GM12878 (cell line): ENCODE results near the gene NOC2L. TPM values are rescaled to one million over a fixed set of nuclear protein-coding genes. Genes with fewer than 3 reads are reported as not detected.

ENCODE experiments used
- ATF2 ChIP-seq: IDR thresholded peaks from 2 replicates; pipeline ENCODE4 v1.6.1; 2012; ENCODE audit warnings: low read length, inconsistent platforms
- BCL11A ChIP-seq: IDR thresholded peaks from 2 replicates; pipeline ENCODE4 v1.6.1; 2011; ENCODE audit warnings: low read depth, low read length
- BCL3 ChIP-seq: IDR thresholded peaks from 2 replicates; pipeline ENCODE4 v1.6.1; 2011; ENCODE audit warnings: borderline replicate concordance, low read depth, mild to moderate bottlenecking, moderate library complexity, low read length; ENCODE audit not compliant: insufficient read depth, poor library complexity, severe bottlenecking
- CBX5 ChIP-seq: sonication (generic); IDR thresholded peaks from 2 replicates; pipeline ENCODE4 v1.6.1; 2016; ENCODE audit warnings: low read depth, moderate library complexity, mild to moderate bottlenecking, inconsistent platforms
- CREB1 ChIP-seq: IDR thresholded peaks from 2 replicates; pipeline ENCODE4 v1.6.1; 2012; ENCODE audit warnings: low read depth, mild to moderate bottlenecking, inconsistent platforms
- DPF2 ChIP-seq: fragments of 450-650 bp; IDR thresholded peaks from 2 replicates; pipeline ENCODE4 v1.6.1; 2017; ENCODE audit warnings: mild to moderate bottlenecking
- FOS ChIP-seq: IDR thresholded peaks from 3 replicates; pipeline ENCODE4 v1.6.1; 2011; ENCODE audit warnings: borderline replicate concordance; ENCODE audit not compliant: insufficient read length; ENCODE audit errors: extremely low read depth
- FOXK2 ChIP-seq: fragments of 450-650 bp; IDR thresholded peaks from 2 replicates; pipeline ENCODE4 v1.6.1; 2017; ENCODE audit warnings: mild to moderate bottlenecking, moderate library complexity
- HCFC1 ChIP-seq: fragments of 150-350 bp; IDR thresholded peaks from 2 replicates; pipeline ENCODE4 v1.6.1; 2014; ENCODE audit warnings: low read length
- HDAC6 ChIP-seq: fragments of 200-600 bp; sonication (generic); IDR thresholded peaks from one replicate; pipeline ENCODE4 v1.8.0; 2017; ENCODE audit warnings: antibody characterized with exemption; ENCODE audit not compliant: unreplicated experiment
- HSF1 ChIP-seq: fragments of 150-350 bp; IDR thresholded peaks from 2 replicates; pipeline ENCODE4 v1.6.1; 2014; ENCODE audit warnings: mild to moderate bottlenecking, low read depth, low read length
- IRF3 ChIP-seq: fragments of 450-650 bp; IDR thresholded peaks from 2 replicates; pipeline ENCODE4 v1.6.1; 2014; ENCODE audit warnings: mild to moderate bottlenecking
- JUND ChIP-seq: IDR thresholded peaks from 2 replicates; pipeline ENCODE4 v1.6.1; 2012; ENCODE audit warnings: low read depth, mild to moderate bottlenecking, low read length, improper control_type of control experiment, moderate library complexity
- KLF5 ChIP-seq: fragments of 450-650 bp; IDR thresholded peaks from 2 replicates; pipeline ENCODE4 v1.6.1; 2014; ENCODE audit warnings: mild to moderate bottlenecking; ENCODE audit not compliant: partially characterized antibody
- MAX ChIP-seq: IDR thresholded peaks from 2 replicates; pipeline ENCODE4 v1.6.1; 2012; ENCODE audit warnings: low read depth, low read length, improper control_type of control experiment
- MEF2A ChIP-seq: IDR thresholded peaks from 2 replicates; pipeline ENCODE4 v1.6.1; 2011; ENCODE audit warnings: low read depth, mild to moderate bottlenecking, low read length, moderate library complexity; ENCODE audit not compliant: insufficient read depth
- NBN ChIP-seq: fragments of 450-650 bp; IDR thresholded peaks from 2 replicates; pipeline ENCODE4 v1.6.1; 2016
- NKRF ChIP-seq: fragments of 450-650 bp; conservative IDR thresholded peaks from 2 replicates; pipeline ENCODE4 v1.6.1; 2017; ENCODE audit warnings: mild to moderate bottlenecking, moderate library complexity
- PML ChIP-seq: IDR thresholded peaks from 2 replicates; pipeline ENCODE4 v1.6.1; 2012; ENCODE audit warnings: low read length, inconsistent platforms
- RBBP5 ChIP-seq: fragments of 200-600 bp; sonication (generic); conservative IDR thresholded peaks from 2 replicates; pipeline ENCODE4 v1.6.1; 2016
- RFX5 ChIP-seq: IDR thresholded peaks from 2 replicates; pipeline ENCODE4 v1.6.1; 2011; ENCODE audit warnings: low read depth, low read length, improper control_type of control experiment
- SREBF2 ChIP-seq: IDR thresholded peaks from 2 replicates; pipeline ENCODE4 v1.6.1; 2012; ENCODE audit warnings: mild to moderate bottlenecking, low read length
- TBL1XR1 ChIP-seq: IDR thresholded peaks from 2 replicates; pipeline ENCODE4 v1.6.1; 2012; ENCODE audit warnings: low read depth, low read length, improper control_type of control experiment
- ZNF274 ChIP-seq: IDR thresholded peaks from one replicate; pipeline ENCODE4 v1.8.0; 2011; ENCODE audit not compliant: insufficient read length, insufficient read depth
- ZNF384 ChIP-seq: IDR thresholded peaks from 2 replicates; pipeline ENCODE4 v1.6.1; 2012; ENCODE audit warnings: low read depth, mild to moderate bottlenecking, low read length, improper control_type of control experiment, borderline replicate concordance
- polyA plus RNA-seq, 11 experiments: library from polyadenylated mRNA; depleted of rRNA in 4 of 11; unstranded in 6 of 11; stranded (reverse) in 5 of 11; fragments of >200 nt; fragmentation: Nextera tagmentation in 4 of 11; fragmentation: Illumina TruSeq in 1 of 11; extraction: Ambion mirVana in 4 of 11; extraction: Trizol in 1 of 11; gene quantifications; 1 replicate in 1 of 11; 2 replicates in 10 of 11; pipeline versions ENCODE4 v1.2.1 to v1.2.3, GENCODE V29; 2011 to 2016; ENCODE audit warnings: inconsistent platforms in 2 of 11, missing spikeins in 2 of 11, low read depth in 1 of 11
- total RNA-seq, 4 experiments: library from RNA; depleted of rRNA in 3 of 4; stranded (reverse); fragments of >200 nt in 3 of 4; fragmentation: Illumina TruSeq in 1 of 4; extraction: Trizol in 1 of 4; gene quantifications; 2 replicates each; pipeline versions ENCODE4 v1.2.1 to v1.2.3, GENCODE V29; 2013 to 2021

NOC2L gene
- total and polyA plus RNA-seq, 10 of the 15 experiments (the other 5 are each of a cell fraction or from before 2014, with no cell fraction given), result 1.3 to 171 (median 64.3) TPM

GRCh38 chr1:1000357-1001056, 41.5 kb upstream of the NOC2L start (continued):
- no peak for TF ChIP-seq MEF2A
- no peak for TF ChIP-seq FOXK2
- peak; percentile 99 for TF ChIP-seq CREB1
- peak; percentile 98 for TF ChIP-seq ATF2
- no peak for TF ChIP-seq CBX5
- no peak for TF ChIP-seq RFX5
- peak; percentile 75; the same call in 1 of the 2 replicates for TF ChIP-seq MAX
- no peak for TF ChIP-seq HCFC1
- no peak for TF ChIP-seq FOS
- TF ChIP-seq KLF5, result no peak
- TF ChIP-seq ZNF384, result no peak
- TF ChIP-seq HSF1, result no peak
- TF ChIP-seq TBL1XR1, result no peak; the same call in 1 of the 2 replicates
- no peak for TF ChIP-seq SREBF2
- no peak for TF ChIP-seq RBBP5
- TF ChIP-seq NKRF, result peak; percentile 66
- peak; percentile 72; the same call in 1 of the 2 replicates for TF ChIP-seq DPF2
- peak; percentile 93 for TF ChIP-seq JUND
- no peak for TF ChIP-seq PML
- peak; percentile 99 for TF ChIP-seq NBN
- no peak for TF ChIP-seq IRF3
- no peak for TF ChIP-seq HDAC6
- TF ChIP-seq BCL11A, result no peak
- TF ChIP-seq ZNF274, result no peak
- TF ChIP-seq BCL3, result no peak
